ENCODE measurements around the gene GRM7.

GRM7 gene

GRCh38 chr3:7400360-7400759, 539.4 kb downstream of the GRM7 start:
- no peak for DNase-seq (ENCODE audit: low spot score)

DNA sequence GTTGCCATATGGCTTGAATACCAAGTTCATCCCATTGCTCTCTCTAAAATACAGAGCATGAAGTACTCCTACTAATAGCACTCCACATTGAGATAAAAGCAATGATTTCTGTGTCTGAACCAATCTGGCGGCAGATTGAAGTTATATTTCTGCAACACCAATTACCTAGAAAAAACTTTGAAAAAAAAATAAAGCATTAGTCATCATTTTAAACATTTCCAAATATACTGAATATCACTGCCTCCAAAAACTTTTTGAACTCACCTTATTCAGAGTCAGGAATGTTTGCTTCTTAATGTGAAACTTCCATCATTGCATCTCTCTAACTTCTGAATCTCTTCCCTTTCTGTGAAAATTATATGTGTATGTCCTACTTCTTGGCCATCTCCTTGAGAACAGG, 540.5 kb downstream of the GRM7 start:
- no peak for DNase-seq (ENCODE audit: low spot score)

DNA sequence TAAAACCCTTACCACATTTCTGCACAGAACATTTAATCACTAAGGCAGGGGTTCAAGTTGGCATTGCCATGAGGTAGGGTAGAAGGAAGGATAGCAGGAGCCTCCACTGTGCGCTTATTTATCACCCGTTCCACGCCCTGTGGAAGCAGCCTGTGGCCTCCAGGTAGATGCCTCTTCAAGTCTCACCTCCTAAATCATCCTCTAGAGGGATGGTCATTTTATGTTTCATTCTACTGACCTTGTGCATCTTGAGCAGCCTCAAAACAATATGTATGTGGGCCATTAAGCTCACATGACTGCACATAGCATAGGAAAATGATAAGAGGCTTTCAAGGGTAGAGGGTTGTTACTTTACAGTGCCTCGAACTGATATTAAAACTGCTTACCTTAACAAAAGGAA, 546.2 kb downstream of the GRM7 start:
- no peak for DNase-seq (ENCODE audit: low spot score)

DNA sequence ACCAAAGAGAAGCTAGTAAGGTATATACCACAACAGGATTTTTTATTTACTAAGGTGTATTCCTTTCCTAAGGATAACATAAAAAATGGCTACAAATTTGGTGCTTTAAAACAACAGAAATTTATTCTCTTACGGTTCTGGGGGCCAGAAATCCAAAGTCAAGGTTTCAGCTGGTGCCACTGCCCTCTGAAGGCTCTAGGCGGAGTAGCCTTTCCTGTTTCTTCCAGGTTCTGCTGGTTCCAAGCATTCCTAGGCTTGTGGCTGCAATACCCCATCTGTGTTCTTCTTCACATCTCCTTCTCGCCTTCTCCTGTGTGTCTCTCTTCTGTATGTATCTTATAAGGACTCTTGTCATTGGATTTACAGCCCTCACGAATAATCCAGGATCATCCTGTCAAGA, 549.9 kb downstream of the GRM7 start:
- DNase-seq (ENCODE audit: low spot score) = no peak

- no peak for DNase-seq (ENCODE audit: low spot score)
Observed at GRCh38 chr3:7421065-7421464, 560.1 kb downstream of the GRM7 start.

GRCh38 chr3:7423036-7423435, 562.1 kb downstream of the GRM7 start:
- no peak for DNase-seq (ENCODE audit: low spot score)

DNA sequence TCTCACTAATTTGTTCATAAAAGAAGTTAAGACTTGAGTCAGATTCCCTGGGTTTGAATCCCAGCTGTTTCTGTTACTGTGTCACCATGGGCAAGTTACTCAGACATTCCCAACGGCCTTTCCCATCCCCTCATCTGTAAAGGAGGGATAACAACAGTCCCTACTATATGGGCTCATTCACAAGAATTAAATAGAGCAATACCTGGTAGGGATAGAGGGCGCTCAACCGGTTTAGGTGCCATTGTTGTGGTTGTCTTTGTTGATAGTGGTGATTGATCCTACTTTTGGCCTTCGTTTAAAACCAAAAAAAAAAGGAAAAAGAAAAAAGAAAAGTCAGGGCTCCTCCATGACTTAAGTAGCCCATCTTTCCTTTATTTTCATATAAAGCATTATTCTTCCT, 563.1 kb downstream of the GRM7 start:
- DNase-seq (ENCODE audit: low spot score) = no peak

GRCh38 chr3:7428206-7428718, 567.3 kb downstream of the GRM7 start:
- no peak for DNase-seq (ENCODE audit: low spot score)

DNA sequence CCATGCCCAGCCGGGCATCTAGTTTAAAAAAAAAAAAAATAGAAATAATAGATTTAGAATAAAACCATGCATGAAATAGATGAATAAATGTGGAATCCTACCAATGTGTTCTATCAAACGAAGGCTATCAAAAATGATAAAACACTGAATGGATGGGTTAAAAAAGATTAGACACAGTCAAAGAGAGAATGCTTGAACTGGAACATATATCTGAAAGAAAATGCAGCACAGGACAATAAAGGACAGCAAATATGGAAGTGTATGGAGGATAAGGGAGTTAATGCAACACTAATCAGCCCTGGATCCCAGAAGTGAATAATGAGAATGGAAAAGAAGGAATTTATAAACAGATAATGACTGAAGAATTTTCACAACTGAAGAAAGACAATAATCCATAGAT, 571.7 kb downstream of the GRM7 start:
- DNase-seq (ENCODE audit: low spot score) = no peak

GRCh38 chr3:7433073-7433472, 572.2 kb downstream of the GRM7 start:
- no peak for DNase-seq (ENCODE audit: low spot score)

GRCh38 chr3:7436542-7436941, 575.6 kb downstream of the GRM7 start:
- no peak for DNase-seq (ENCODE audit: low spot score)

- no peak for DNase-seq (ENCODE audit: low spot score)
Observed at GRCh38 chr3:7437231-7437630, 576.3 kb downstream of the GRM7 start.

- DNase-seq (ENCODE audit: low spot score) = no peak
Observed at GRCh38 chr3:7439101-7439680, 578.3 kb downstream of the GRM7 start.

GRCh38 chr3:7444886-7445285, 584.0 kb downstream of the GRM7 start:
- no peak for DNase-seq (ENCODE audit: low spot score)

- no peak for DNase-seq (ENCODE audit: low spot score)
Observed at GRCh38 chr3:7445331-7445730, 584.4 kb downstream of the GRM7 start.

DNA sequence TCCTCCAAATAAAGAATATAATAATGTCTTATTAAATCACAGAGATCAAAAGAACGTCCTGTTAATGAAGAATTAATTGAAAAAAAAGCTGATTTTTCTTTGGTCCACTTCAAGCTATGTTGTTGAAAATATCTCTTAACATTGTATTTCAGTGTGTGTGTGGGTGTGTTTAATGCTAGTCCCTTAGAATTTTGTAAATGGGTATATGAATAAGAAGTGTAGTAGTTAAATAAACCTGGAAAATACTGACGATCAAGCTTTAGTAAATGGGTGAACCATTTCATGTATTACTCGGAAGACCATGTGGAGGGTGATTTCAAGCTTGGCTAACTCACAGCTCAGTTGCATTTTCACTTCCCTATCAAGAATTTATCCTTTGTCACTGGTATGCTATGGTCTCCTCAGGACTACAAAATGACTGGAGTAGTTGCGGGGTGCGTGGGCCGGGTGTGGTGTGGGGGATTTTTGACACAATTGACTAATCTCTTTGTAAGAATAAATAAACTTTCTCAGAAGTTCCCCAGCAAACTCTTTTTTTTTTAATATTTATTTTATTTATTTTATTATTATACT, 586.4 kb downstream of the GRM7 start:
- no peak for DNase-seq (ENCODE audit: low spot score)

DNA sequence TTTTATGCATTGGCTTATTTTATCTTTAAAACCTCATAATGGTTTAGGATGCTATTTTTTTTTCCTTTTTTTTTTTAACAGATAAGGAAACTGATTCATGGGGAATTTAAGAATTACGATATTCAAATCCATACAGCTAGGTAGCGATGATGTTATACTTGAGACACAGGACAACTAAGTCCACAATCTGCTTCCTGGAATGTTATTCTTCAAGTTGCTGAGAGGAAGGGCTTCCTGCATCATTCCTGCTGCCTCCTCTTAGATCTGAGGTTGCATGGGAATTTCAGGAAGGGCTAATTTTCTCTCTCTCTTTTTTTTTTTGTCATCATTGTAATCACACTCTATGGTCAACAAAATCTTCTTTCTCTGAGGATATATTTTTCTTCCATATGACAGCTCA, 595.5 kb downstream of the GRM7 start:
- DNase-seq (ENCODE audit: low spot score) = no peak

- DNase-seq (ENCODE audit: low spot score) = no peak
Observed at GRCh38 chr3:7461202-7461825, 600.4 kb downstream of the GRM7 start.

- DNase-seq (ENCODE audit: low spot score) = no peak
Observed at GRCh38 chr3:7469866-7470265, 609.0 kb downstream of the GRM7 start.

DNA sequence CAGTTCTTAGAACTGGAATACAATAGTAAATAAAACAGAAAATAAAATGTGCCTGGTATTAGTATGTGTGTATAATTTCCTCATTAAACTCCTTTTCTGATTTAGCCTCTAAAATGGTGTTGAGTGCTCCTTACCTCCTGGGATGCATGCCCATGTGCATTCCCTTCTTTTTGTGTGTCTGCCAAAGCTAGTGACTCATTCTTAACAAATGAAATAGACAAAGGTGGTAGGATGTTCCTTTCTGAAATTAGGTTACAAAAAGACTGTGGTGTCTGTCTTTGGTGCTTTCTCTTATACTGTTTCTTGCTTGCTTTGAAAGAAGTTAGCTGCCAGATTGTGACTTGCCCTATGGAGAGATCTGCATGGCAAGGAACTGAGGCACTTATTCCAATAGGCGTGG, 623.7 kb downstream of the GRM7 start:
- no peak for DNase-seq (ENCODE audit: low spot score)

GRCh38 chr3:7487763-7488162, 626.8 kb downstream of the GRM7 start:
- no peak for DNase-seq (ENCODE audit: low spot score)

DNA sequence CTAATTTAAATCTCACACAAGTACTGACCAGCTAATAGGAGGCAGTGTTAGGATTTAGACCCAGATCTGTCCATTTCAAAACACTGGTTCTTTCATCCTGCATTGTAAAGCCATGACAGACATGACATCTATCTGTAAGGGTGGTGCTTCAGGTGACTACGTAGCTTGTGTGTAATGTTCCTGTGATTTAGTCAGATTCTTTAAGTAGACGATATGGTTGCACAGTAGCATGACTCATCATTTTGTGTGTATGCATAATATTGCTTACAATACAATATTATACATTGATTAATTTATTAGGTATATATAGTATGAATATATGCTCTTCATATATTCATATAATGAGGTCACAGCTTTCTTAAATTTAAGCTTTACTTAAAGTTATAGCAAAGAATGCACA, 628.5 kb downstream of the GRM7 start:
- no peak for DNase-seq (ENCODE audit: low spot score)

GRCh38 chr3:7498715-7499114, 637.8 kb downstream of the GRM7 start:
- DNase-seq (ENCODE audit: low spot score) = no peak

GRCh38 chr3:7503431-7503830, 642.5 kb downstream of the GRM7 start:
- no peak for DNase-seq (ENCODE audit: low spot score)

Measured in AG08395 (cell line).